ENCODE results near the gene TARS2.

Gene TARS2

GRCh38 chr1:150534002-150534401, 46.8 kb downstream of the TARS2 start:
- Histone ChIP-seq H4K20me1 (ENCODE audit: low read depth, low read length) (no peaks in the 10 kb centered on the region), H3K4me3 (ENCODE audit: insufficient read depth, low read length, poor library complexity, severe bottlenecking) (no peak overlapping the region), H3K27me3 (ENCODE audit: low read length) (no peaks in the 10 kb centered on the region), H3K36me3 (ENCODE audit: low read length) (no peaks in the 10 kb centered on the region), H3K9me3 (ENCODE audit: insufficient read depth, low read length) (no peaks in the 10 kb centered on the region), H3K9ac (ENCODE audit: low read length) (no peak overlapping the region), H3K9me2 (replicated peaks; ENCODE audit: insufficient read depth, low read length) (no peaks in the 10 kb centered on the region), H2AFZ (ENCODE audit: low read depth, low read length, severe bottlenecking) (no peak overlapping the region), H3K27ac (ENCODE audit: low read depth, low read length) (no peak overlapping the region), H3K4me2 (ENCODE audit: low read depth, low read length, poor library complexity, severe bottlenecking) (no peak overlapping the region), H3K79me2 (ENCODE audit: insufficient read depth, low read length) (no peaks in the 10 kb centered on the region), H3F3A (ENCODE audit: insufficient read depth) (no peaks in the 10 kb centered on the region)
- TF ChIP-seq EZH2phosphoT487 (conservative IDR thresholded peaks at IDR 0.05; ENCODE audit: low read length) = no peak
- no peak for TF ChIP-seq CTCF (IDR thresholded peaks at IDR 0.05; ENCODE audit: insufficient read depth, low read length, poor library complexity, severe bottlenecking)

GRCh38 chr1:150535511-150536287, 48.5 kb downstream of the TARS2 start:
- Histone ChIP-seq H3F3A (ENCODE audit: insufficient read depth) (no peaks in the 10 kb centered on the region), H4K20me1 (ENCODE audit: low read depth, low read length) (no peaks in the 10 kb centered on the region), H3K9me2 (replicated peaks; ENCODE audit: insufficient read depth, low read length) (no peaks in the 10 kb centered on the region), H3K27me3 (ENCODE audit: low read length) (no peaks in the 10 kb centered on the region), H3K4me3 (ENCODE audit: insufficient read depth, low read length, poor library complexity, severe bottlenecking) (no peak overlapping the region), H3K79me2 (ENCODE audit: insufficient read depth, low read length) (no peaks in the 10 kb centered on the region), H3K9ac (ENCODE audit: low read length) (no peak overlapping the region), H3K9me3 (ENCODE audit: insufficient read depth, low read length) (no peaks in the 10 kb centered on the region), H3K36me3 (ENCODE audit: low read length) (no peaks in the 10 kb centered on the region), H2AFZ (ENCODE audit: low read depth, low read length, severe bottlenecking) (no peak overlapping the region), H3K27ac (ENCODE audit: low read depth, low read length) (no peak overlapping the region), H3K4me2 (ENCODE audit: low read depth, low read length, poor library complexity, severe bottlenecking) (no peak overlapping the region)
- TF ChIP-seq CTCF (IDR thresholded peaks at IDR 0.05; ENCODE audit: insufficient read depth, low read length, poor library complexity, severe bottlenecking) = no peak
- no peak for TF ChIP-seq EZH2phosphoT487 (conservative IDR thresholded peaks at IDR 0.05; ENCODE audit: low read length)

GRCh38 chr1:150536836-150537731, 49.9 kb downstream of the TARS2 start:
- Histone ChIP-seq H3K27ac (ENCODE audit: low read depth, low read length) (no peak overlapping the region), H3K9me2 (replicated peaks; ENCODE audit: insufficient read depth, low read length) (no peaks in the 10 kb centered on the region), H3K79me2 (ENCODE audit: insufficient read depth, low read length) (no peaks in the 10 kb centered on the region), H3K4me2 (ENCODE audit: low read depth, low read length, poor library complexity, severe bottlenecking) (no peak overlapping the region), H3K4me3 (ENCODE audit: insufficient read depth, low read length, poor library complexity, severe bottlenecking) (no peak overlapping the region), H3K27me3 (ENCODE audit: low read length) (no peaks in the 10 kb centered on the region), H3F3A (ENCODE audit: insufficient read depth) (no peaks in the 10 kb centered on the region), H3K9ac (ENCODE audit: low read length) (no peak overlapping the region), H3K9me3 (ENCODE audit: insufficient read depth, low read length) (no peaks in the 10 kb centered on the region), H4K20me1 (ENCODE audit: low read depth, low read length) (no peaks in the 10 kb centered on the region), H2AFZ (ENCODE audit: low read depth, low read length, severe bottlenecking) (no peak overlapping the region), H3K36me3 (ENCODE audit: low read length) (no peaks in the 10 kb centered on the region)
- TF ChIP-seq CTCF (IDR thresholded peaks at IDR 0.05; ENCODE audit: insufficient read depth, low read length, poor library complexity, severe bottlenecking) (no peak), EZH2phosphoT487 (conservative IDR thresholded peaks at IDR 0.05; ENCODE audit: low read length) (no peak)

Data from SU-DHL-6 (cell line).